HCT116 (cell line): Measurements from ENCODE around the gene ARID2. TPM values are rescaled to one million over a fixed set of nuclear protein-coding genes. Genes with fewer than 3 reads are reported as not detected.

Experiments
- ATAC-seq: fragments of 200-7000 bp; cut with Tn5 transposase; 2 replicates; pipeline ENCODE4 v1.9.1; 2020; ENCODE audit warnings: mild to moderate bottlenecking, moderate library complexity
- BruUV-seq: library from RNA; stranded (reverse); fragments of 400-500 nt; replicated peaks from 2 replicates; lab custom pipeline; 2021; lab: Mats Ljungman, UMichigan
- CTCF ChIA-PET: fragments of 300-600 bp; sonication (Branson Sonifier 250); formaldehyde crosslinking; loops from one replicate; lab custom pipeline; 2021; ENCODE audit warnings: antibody characterized with exemption; lab: Charles Lee
- POLR2A ChIA-PET: fragments of 300-600, 350-600 bp; sonication (Branson Sonifier 250); formaldehyde crosslinking; loops from one replicate; lab custom pipeline; 2021; ENCODE audit warnings: antibody characterized with exemption; lab: Charles Lee
- RAD21 ChIA-PET, 2 experiments: fragments of 300-600 bp; sonication (Branson Sonifier 250); formaldehyde crosslinking; loops; one replicate each; lab custom pipeline; 2023; ENCODE audit warnings: low total read pairs in 2 of 2; ENCODE audit not compliant: uncharacterized antibody in 2 of 2, unreplicated experiment in 2 of 2, low non-redundant PET in 1 of 2; lab: Charles Lee
- DNase-seq: peaks from one replicate; pipeline ENCODE4 v3.0.0-alpha.2; 2010; ENCODE audit warnings: low read depth, low spot score
- H2AFZ ChIP-seq: fragments of 200-600 bp; shearing (Covaris generic), sonication (generic); 2 replicates; pipeline ENCODE4 v1.6.1; 2017; ENCODE audit warnings: low read depth, mixed run types, mixed read lengths, antibody characterized with exemption, low read length; ENCODE audit not compliant: poor library complexity, severe bottlenecking
- H3K27ac ChIP-seq: 2 replicates; pipeline ENCODE4 v1.5.1; 2012; ENCODE audit warnings: low read depth, low read length
- H3K27me3 ChIP-seq: fragments of 200-600 bp; sonication (generic); 2 replicates; pipeline ENCODE4 v1.6.1; 2016; ENCODE audit warnings: mixed run types, low read length, mixed read lengths; ENCODE audit not compliant: insufficient read depth
- H3K36me3 ChIP-seq, 2 experiments: fragments of 200-500 bp in 1 of 2; fragments of 200-600 bp in 1 of 2; sonication (Bioruptor generic) in 1 of 2; sonication (generic) in 1 of 2; 2 replicates each; pipeline versions ENCODE4 v1.5.1 to v1.6.1; 2014 to 2016; ENCODE audit warnings: low read length in 2 of 2, inconsistent platforms in 1 of 2, mixed read lengths in 1 of 2, mixed run types in 1 of 2; ENCODE audit not compliant: insufficient read depth in 2 of 2, control insufficient read depth in 1 of 2
- H3K4me1 ChIP-seq, 2 experiments: fragments of 200-600 bp in 1 of 2; sonication (generic) in 1 of 2; 2 replicates each; pipeline versions ENCODE4 v1.5.1 to v1.6.1; 2012 to 2017; ENCODE audit warnings: low read length in 2 of 2, inconsistent platforms in 1 of 2, mild to moderate bottlenecking in 1 of 2, mixed read lengths in 1 of 2, mixed run types in 1 of 2, moderate library complexity in 1 of 2; ENCODE audit not compliant: insufficient read depth in 2 of 2, control insufficient read depth in 1 of 2
- H3K4me2 ChIP-seq: fragments of 200-600 bp; sonication (generic); 2 replicates; pipeline ENCODE4 v1.6.1; 2017; ENCODE audit warnings: mixed run types, low read length, mixed read lengths
- H3K4me3 ChIP-seq, 2 experiments: fragments of 200-600 bp in 1 of 2; sonication (generic) in 1 of 2; replicated peaks in 1 of 2; 2 replicates each; pipeline ENCODE4 v1.5.1; 2011 to 2016; ENCODE audit warnings: low read length in 2 of 2, control low read depth in 1 of 2, low read depth in 1 of 2, mild to moderate bottlenecking in 1 of 2, mixed read lengths in 1 of 2, mixed run types in 1 of 2
- H3K79me2 ChIP-seq: fragments of 200-600 bp; sonication (generic); 2 replicates; pipeline ENCODE4 v1.6.1; 2017; ENCODE audit warnings: mild to moderate bottlenecking, mixed run types, low read length, moderate library complexity, mixed read lengths; ENCODE audit not compliant: insufficient read depth
- H3K9ac ChIP-seq: fragments of 200-600 bp; sonication (generic); 2 replicates; pipeline ENCODE4 v1.6.1; 2016; ENCODE audit warnings: low read length, mixed read lengths
- H3K9me2 ChIP-seq: fragments of 200-600 bp; sonication (generic), shearing (Covaris generic); 2 replicates; pipeline ENCODE4 v1.6.1; 2017; ENCODE audit warnings: mixed run types, mild to moderate bottlenecking, moderate library complexity; ENCODE audit not compliant: insufficient read depth
- H3K9me3 ChIP-seq, 2 experiments: fragments of 200-500 bp in 1 of 2; fragments of 200-600 bp in 1 of 2; sonication (Bioruptor generic) in 1 of 2; sonication (generic) in 1 of 2; 2 replicates each; pipeline ENCODE4 v1.6.1; 2014 to 2017; ENCODE audit warnings: low read length in 2 of 2, mixed read lengths in 2 of 2, inconsistent platforms in 1 of 2, low read depth in 1 of 2, mild to moderate bottlenecking in 1 of 2, mixed run types in 1 of 2, moderate library complexity in 1 of 2; ENCODE audit not compliant: control insufficient read depth in 1 of 2, insufficient read depth in 1 of 2
- H4K20me1 ChIP-seq: fragments of 200-600 bp; sonication (generic), shearing (Covaris generic); 2 replicates; pipeline ENCODE4 v1.6.1; 2017; ENCODE audit warnings: mixed run types, mild to moderate bottlenecking, moderate library complexity; ENCODE audit not compliant: insufficient read depth
- CEBPB ChIP-seq: IDR thresholded peaks from 2 replicates; pipeline ENCODE4 v1.6.1; 2012; ENCODE audit warnings: low read depth
- EGR1 ChIP-seq: IDR thresholded peaks from 2 replicates; pipeline ENCODE4 v1.6.1; 2012; ENCODE audit warnings: low read depth
- JUND ChIP-seq: IDR thresholded peaks from 2 replicates; pipeline ENCODE4 v1.6.1; 2012
- POLR2A ChIP-seq: IDR thresholded peaks from 2 replicates; pipeline ENCODE4 v1.7.0; 2011; ENCODE audit warnings: borderline replicate concordance; ENCODE audit not compliant: insufficient read depth, insufficient read length; ENCODE audit errors: extremely low read depth
- SIN3A ChIP-seq: IDR thresholded peaks from 2 replicates; pipeline ENCODE4 v1.6.1; 2012; ENCODE audit warnings: low read depth
- ZFX ChIP-seq: fragments of 450-650 bp; IDR thresholded peaks from 2 replicates; pipeline ENCODE4 v1.6.1; 2017
- intact Hi-C: fragments of 100-400 bp; cut with micrococcal nuclease; formaldehyde crosslinking; loops from 2 replicates; pipeline ENCODE4 v1.10.0; 2022
- total RNA-seq: library from RNA; stranded (reverse); gene quantifications from one replicate; pipeline ENCODE4 v1.2.1, GENCODE V29; 2021; ENCODE audit not compliant: unreplicated experiment
- TF ChIP-seq, protein P1 (sequence below): IDR thresholded peaks from 2 replicates; pipeline ENCODE4 v1.6.1; 2012
- TF ChIP-seq, protein P2 (sequence below): IDR thresholded peaks from 2 replicates; pipeline ENCODE4 v1.6.1; 2012
- TF ChIP-seq, protein P3 (sequence below): IDR thresholded peaks from 2 replicates; pipeline ENCODE4 v1.6.1; 2012; ENCODE audit warnings: low read depth
- TF ChIP-seq, protein P4 (sequence below): IDR thresholded peaks from 2 replicates; pipeline ENCODE4 v1.6.1; 2011; ENCODE audit warnings: mild to moderate bottlenecking, low read length, moderate library complexity; ENCODE audit not compliant: insufficient replicate concordance; ENCODE audit errors: extremely low read depth
- TF ChIP-seq, protein P5 (sequence below), 3 experiments: fragments of 200-600 bp in 1 of 3; sonication (generic) in 1 of 3; IDR thresholded peaks in 2 of 3; conservative IDR thresholded peaks in 1 of 3; 2 replicates each; pipeline ENCODE4 v1.5.1; 2012 to 2017; ENCODE audit warnings: low read depth in 2 of 3, low read length in 2 of 3, antibody characterized with exemption in 1 of 3, borderline replicate concordance in 1 of 3, control low read depth in 1 of 3, mild to moderate bottlenecking in 1 of 3, mixed read lengths in 1 of 3, mixed run types in 1 of 3, moderate library complexity in 1 of 3; ENCODE audit not compliant: insufficient read depth in 1 of 3

The ARID2 gene
- total RNA-seq, 1 experiment from 2014 or later, result 30.5 TPM

DNA sequence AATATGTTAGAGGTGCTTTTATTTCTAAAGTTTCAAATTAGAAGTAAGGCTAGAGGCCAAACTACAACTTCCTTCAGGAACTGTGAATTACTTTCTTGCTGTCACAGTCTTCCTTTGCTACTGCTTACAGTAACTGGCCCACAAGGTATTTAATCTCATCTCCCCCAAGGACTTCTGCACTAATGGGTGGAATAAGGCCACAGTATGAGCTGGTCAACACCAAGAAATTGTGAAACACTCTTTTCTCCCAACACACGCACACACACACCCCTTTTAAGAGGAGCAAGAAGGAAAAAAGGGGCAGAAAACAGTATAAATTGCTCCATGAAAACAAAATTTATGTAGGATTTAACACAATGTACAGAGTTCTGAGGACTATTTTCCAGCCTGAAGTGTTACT is 215.3 kb downstream of the ARID2 start:
- DNase-seq, result no peak
- no peak overlapping the region for H3K4me3 ChIP-seq
- POLR2A ChIA-PET, result no interaction called here
- no peaks in the 10 kb centered on the region for H4K20me1 ChIP-seq
- no peaks in the 10 kb centered on the region for H3K9me3 ChIP-seq
- no peak overlapping the region for H3K27ac ChIP-seq
- no peak overlapping the region for H3K9ac ChIP-seq
- ATAC-seq, result no peak
- H2AFZ ChIP-seq, result no peak overlapping the region
- intact Hi-C loops, result no loop called here
- H3K4me2 ChIP-seq, result no peak overlapping the region
- H3K36me3 ChIP-seq, result peaks cover 11 to 17% of the 10 kb centered on the region in 2 experiments; a peak in 3 of 4 replicates
- BruUV-seq, result no TSS peak
- no peaks in the 10 kb centered on the region for H3K9me2 ChIP-seq
- RAD21 ChIA-PET, result no interaction called here
- no peaks in the 10 kb centered on the region for H3K4me1 ChIP-seq
- no peak for TF ChIP-seq POLR2A
- TF ChIP-seq, protein P1, sequence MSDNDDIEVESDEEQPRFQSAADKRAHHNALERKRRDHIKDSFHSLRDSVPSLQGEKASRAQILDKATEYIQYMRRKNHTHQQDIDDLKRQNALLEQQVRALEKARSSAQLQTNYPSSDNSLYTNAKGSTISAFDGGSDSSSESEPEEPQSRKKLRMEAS, result no peak
- TF ChIP-seq, protein P2, sequence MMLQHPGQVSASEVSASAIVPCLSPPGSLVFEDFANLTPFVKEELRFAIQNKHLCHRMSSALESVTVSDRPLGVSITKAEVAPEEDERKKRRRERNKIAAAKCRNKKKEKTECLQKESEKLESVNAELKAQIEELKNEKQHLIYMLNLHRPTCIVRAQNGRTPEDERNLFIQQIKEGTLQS, result no peak
- no peak for TF ChIP-seq JUND
- TF ChIP-seq, protein P3, sequence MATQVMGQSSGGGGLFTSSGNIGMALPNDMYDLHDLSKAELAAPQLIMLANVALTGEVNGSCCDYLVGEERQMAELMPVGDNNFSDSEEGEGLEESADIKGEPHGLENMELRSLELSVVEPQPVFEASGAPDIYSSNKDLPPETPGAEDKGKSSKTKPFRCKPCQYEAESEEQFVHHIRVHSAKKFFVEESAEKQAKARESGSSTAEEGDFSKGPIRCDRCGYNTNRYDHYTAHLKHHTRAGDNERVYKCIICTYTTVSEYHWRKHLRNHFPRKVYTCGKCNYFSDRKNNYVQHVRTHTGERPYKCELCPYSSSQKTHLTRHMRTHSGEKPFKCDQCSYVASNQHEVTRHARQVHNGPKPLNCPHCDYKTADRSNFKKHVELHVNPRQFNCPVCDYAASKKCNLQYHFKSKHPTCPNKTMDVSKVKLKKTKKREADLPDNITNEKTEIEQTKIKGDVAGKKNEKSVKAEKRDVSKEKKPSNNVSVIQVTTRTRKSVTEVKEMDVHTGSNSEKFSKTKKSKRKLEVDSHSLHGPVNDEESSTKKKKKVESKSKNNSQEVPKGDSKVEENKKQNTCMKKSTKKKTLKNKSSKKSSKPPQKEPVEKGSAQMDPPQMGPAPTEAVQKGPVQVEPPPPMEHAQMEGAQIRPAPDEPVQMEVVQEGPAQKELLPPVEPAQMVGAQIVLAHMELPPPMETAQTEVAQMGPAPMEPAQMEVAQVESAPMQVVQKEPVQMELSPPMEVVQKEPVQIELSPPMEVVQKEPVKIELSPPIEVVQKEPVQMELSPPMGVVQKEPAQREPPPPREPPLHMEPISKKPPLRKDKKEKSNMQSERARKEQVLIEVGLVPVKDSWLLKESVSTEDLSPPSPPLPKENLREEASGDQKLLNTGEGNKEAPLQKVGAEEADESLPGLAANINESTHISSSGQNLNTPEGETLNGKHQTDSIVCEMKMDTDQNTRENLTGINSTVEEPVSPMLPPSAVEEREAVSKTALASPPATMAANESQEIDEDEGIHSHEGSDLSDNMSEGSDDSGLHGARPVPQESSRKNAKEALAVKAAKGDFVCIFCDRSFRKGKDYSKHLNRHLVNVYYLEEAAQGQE, result no peak
- no peak for TF ChIP-seq ZFX
- H3K79me2 ChIP-seq, result no peaks in the 10 kb centered on the region; the same call in 1 of the 2 replicates
- H3K27me3 ChIP-seq, result no peaks in the 10 kb centered on the region
- CTCF ChIA-PET, result no interaction called here

DNA sequence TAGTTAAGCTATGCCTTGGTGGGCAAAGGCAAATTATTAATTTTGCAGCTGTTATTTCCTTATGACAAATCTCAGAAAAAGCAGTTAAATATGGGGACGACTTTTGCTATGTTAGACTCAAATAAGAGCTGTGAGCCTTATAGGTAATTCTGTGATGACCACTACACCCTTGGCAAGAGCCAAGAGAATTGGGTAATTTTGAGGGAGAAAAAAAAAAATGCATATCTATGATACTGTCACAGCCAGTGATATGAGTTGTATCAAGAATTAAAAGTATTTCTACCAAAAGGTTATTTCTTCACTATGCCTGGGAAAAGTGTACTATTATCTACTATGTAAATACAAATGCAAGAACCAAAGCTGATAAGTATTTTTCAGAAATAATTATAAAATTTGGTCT is 216.9 kb downstream of the ARID2 start:
- Histone ChIP-seq H3K9ac (no peak overlapping the region), H3K4me2 (no peak overlapping the region), H3K4me3 (no peak overlapping the region), H2AFZ (no peak overlapping the region), H3K27ac (no peak overlapping the region), H3K79me2 (no peaks in the 10 kb centered on the region; the same call in 1 of the 2 replicates), H3K9me2 (no peaks in the 10 kb centered on the region), H3K9me3 (no peaks in the 10 kb centered on the region), H3K27me3 (no peaks in the 10 kb centered on the region), H3K36me3 (peaks cover 11 to 17% of the 10 kb centered on the region in 2 experiments; a peak in 3 of 4 replicates), H4K20me1 (no peaks in the 10 kb centered on the region), H3K4me1 (no peaks in the 10 kb centered on the region)
- intact Hi-C loops, result no loop called here
- DNase-seq (no peak), ATAC-seq (no peak)
- ChIA-PET CTCF (no interaction called here), POLR2A (no interaction called here), RAD21 (no interaction called here)
- BruUV-seq, result no TSS peak
- TF ChIP-seq, protein P4, sequence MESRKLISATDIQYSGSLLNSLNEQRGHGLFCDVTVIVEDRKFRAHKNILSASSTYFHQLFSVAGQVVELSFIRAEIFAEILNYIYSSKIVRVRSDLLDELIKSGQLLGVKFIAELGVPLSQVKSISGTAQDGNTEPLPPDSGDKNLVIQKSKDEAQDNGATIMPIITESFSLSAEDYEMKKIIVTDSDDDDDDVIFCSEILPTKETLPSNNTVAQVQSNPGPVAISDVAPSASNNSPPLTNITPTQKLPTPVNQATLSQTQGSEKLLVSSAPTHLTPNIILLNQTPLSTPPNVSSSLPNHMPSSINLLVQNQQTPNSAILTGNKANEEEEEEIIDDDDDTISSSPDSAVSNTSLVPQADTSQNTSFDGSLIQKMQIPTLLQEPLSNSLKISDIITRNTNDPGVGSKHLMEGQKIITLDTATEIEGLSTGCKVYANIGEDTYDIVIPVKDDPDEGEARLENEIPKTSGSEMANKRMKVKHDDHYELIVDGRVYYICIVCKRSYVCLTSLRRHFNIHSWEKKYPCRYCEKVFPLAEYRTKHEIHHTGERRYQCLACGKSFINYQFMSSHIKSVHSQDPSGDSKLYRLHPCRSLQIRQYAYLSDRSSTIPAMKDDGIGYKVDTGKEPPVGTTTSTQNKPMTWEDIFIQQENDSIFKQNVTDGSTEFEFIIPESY, result no peak
- TF ChIP-seq SIN3A, result no peak
- TF ChIP-seq, protein P5, sequence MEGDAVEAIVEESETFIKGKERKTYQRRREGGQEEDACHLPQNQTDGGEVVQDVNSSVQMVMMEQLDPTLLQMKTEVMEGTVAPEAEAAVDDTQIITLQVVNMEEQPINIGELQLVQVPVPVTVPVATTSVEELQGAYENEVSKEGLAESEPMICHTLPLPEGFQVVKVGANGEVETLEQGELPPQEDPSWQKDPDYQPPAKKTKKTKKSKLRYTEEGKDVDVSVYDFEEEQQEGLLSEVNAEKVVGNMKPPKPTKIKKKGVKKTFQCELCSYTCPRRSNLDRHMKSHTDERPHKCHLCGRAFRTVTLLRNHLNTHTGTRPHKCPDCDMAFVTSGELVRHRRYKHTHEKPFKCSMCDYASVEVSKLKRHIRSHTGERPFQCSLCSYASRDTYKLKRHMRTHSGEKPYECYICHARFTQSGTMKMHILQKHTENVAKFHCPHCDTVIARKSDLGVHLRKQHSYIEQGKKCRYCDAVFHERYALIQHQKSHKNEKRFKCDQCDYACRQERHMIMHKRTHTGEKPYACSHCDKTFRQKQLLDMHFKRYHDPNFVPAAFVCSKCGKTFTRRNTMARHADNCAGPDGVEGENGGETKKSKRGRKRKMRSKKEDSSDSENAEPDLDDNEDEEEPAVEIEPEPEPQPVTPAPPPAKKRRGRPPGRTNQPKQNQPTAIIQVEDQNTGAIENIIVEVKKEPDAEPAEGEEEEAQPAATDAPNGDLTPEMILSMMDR (IDR thresholded peaks at IDR 0.05 in 2 of 3, conservative IDR thresholded peaks at IDR 0.05 in 1 of 3; ENCODE audit: borderline replicate concordance in 1 of 3, insufficient read depth in 1 of 3, low read depth in 2 of 3, low read length in 2 of 3), result no peak
- no peak for TF ChIP-seq EGR1
- TF ChIP-seq, protein P2, result no peak
- no peak for TF ChIP-seq POLR2A
- TF ChIP-seq CEBPB, result no peak
- no peak for TF ChIP-seq ZFX
